Memory B cell (primary cell): ENCODE measurements around the gene CST1.
"Not testable (repeated sequence)": the region's sequence is repeated elsewhere in the genome, so short reads cannot be mapped to it uniquely, and the experiment has no call there.

Experiments
- ATAC-seq: fragments of 150-1000 bp; cut with Tn5 transposase; 2 replicates; pipeline ENCODE4 v1.10.0; 2021; ENCODE audit warnings: low read depth, mild to moderate bottlenecking, moderate library complexity
- DNase-seq, 2 donors: peaks; one replicate each; pipeline ENCODE4 v3.0.0; 2022; ENCODE audit warnings: low spot score in 2 of 2
- H3K27ac Mint-ChIP-seq: one replicate; pipeline ENCODE4 v1.8.0; 2022; ENCODE audit warnings: mild to moderate bottlenecking, moderate library complexity, mixed read lengths
- H3K27me3 Mint-ChIP-seq: one replicate; pipeline ENCODE4 v1.8.0; 2022; ENCODE audit warnings: mixed read lengths
- H3K36me3 Mint-ChIP-seq: one replicate; pipeline ENCODE4 v1.8.0; 2022; ENCODE audit warnings: mild to moderate bottlenecking, mixed read lengths
- H3K4me1 Mint-ChIP-seq: one replicate; pipeline ENCODE4 v1.8.0; 2022; ENCODE audit warnings: mixed read lengths
- H3K4me3 Mint-ChIP-seq: one replicate; pipeline ENCODE4 v1.8.0; 2022; ENCODE audit warnings: mild to moderate bottlenecking, moderate library complexity, mixed read lengths
- H3K9me3 Mint-ChIP-seq: one replicate; pipeline ENCODE4 v1.8.0; 2022; ENCODE audit warnings: mixed read lengths

The CST1 gene

DNA sequence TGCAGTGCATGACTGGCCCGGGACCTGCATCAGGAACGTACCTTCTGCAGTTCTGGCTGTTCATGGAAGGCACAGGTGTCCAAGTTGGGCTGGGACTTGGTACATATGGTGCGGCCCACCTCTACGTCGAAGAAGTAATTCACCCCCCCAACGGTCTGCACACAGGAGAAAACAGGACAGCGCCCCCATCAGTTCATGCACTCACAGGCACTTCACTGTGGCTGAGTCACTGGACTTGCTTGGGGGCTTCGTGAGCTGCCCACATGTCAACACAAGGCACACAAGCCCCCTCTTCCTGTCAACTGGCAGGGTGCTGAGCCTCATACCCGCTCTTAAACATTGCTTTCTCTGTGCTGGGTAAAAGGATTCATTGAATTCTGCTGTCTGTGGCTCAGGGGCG, 1.8 kb downstream of the CST1 start:
- H3K36me3 Mint-ChIP-seq, H3K4me3 Mint-ChIP-seq, H3K4me1 Mint-ChIP-seq, H3K27me3 Mint-ChIP-seq, H3K9me3 Mint-ChIP-seq, ATAC-seq, H3K27ac Mint-ChIP-seq, DNase-seq: not testable (repeated sequence)

DNA sequence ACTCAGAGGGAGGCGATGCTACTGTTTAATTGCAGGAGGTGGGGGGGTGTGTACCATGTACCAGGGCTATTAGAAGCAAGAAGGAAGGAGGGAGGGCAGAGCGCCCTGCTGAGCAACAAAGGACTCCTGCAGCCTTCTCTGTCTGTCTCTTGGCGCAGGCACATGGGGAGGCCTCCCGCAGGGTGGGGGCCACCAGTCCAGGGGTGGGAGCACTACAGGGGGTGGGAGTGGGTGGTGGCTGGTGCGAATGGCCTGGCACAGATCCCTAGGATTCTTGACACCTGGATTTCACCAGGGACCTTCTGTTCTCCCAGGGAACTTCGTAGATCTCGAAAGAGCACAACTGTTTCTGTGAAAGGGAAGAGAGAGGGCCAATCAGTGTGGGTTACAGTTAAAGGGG, 3.2 kb downstream of the CST1 start:
- DNase-seq, H3K27ac Mint-ChIP-seq, H3K4me3 Mint-ChIP-seq, ATAC-seq, H3K4me1 Mint-ChIP-seq, H3K36me3 Mint-ChIP-seq, H3K27me3 Mint-ChIP-seq, H3K9me3 Mint-ChIP-seq: not testable (repeated sequence)

DNA sequence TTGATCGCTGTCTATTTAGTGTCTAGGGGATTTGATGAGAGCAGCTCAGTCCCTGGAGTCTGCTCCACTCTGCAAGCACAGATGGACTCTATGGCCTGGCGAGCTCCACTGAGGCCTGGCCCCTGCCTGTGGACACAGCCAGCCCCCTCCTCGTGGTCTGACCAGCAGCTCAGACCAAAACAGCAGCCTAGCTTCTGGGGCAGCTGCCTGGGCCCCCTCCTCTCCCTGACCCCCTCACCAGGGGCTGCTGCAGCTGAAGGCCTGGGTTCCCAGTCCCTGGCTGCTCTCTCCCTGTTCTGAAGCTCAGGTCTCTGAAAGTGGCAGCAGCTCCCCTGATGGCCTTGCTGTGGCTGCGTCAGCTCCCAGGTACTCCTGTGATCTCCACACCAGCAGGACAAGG, 3.6 kb downstream of the CST1 start:
- DNase-seq, H3K36me3 Mint-ChIP-seq, H3K27me3 Mint-ChIP-seq, ATAC-seq, H3K9me3 Mint-ChIP-seq, H3K27ac Mint-ChIP-seq, H3K4me3 Mint-ChIP-seq, H3K4me1 Mint-ChIP-seq: not testable (repeated sequence)

DNA sequence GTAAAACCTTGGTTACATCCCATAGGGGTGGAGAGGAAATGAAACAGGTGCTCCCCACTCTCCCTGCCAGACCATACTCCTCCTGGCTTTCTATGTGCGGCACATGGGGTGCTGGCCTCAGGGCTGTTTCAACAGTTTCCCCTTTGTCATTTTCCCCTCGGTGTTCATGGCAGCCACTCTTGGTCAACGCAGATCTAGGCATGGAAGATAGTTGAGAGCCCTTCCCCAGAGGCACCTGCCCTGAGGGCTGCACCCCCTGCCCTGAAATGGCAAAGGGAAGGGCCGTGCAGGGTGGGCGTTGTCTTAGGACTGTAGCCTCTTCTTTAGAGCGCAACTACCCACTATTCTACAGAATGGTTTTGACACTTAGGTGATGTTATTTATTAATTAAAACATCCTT, 4.4 kb downstream of the CST1 start:
- H3K4me1 Mint-ChIP-seq: no peaks in the 10 kb centered on the region
- DNase-seq: no peak
- no peaks in the 10 kb centered on the region for H3K36me3 Mint-ChIP-seq
- peaks cover 1% of the 10 kb centered on the region for H3K9me3 Mint-ChIP-seq
- no peak overlapping the region for H3K27ac Mint-ChIP-seq
- ATAC-seq: no peak
- no peaks in the 10 kb centered on the region for H3K27me3 Mint-ChIP-seq
- H3K4me3 Mint-ChIP-seq: no peak overlapping the region

DNA sequence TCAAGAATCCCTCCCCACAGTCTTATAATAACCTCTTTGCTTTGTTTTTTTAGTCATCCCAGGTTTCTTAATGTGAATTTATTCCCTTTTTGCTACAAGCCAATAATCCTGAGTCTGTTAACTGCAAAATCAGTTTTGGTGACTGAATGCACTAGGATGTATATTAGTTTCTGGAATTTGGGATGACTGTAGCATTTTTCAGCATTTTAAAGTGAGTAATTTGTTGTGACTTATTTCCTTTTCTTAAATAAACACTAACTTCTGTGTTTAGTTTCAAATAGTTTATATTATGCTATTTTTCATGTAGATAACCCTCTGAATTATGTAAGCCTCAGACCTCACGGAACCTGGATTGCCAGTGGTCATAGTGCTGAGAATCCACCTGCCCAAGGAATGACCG, 5.5 kb downstream of the CST1 start:
- Mint-ChIP-seq H3K36me3 (no peaks in the 10 kb centered on the region), H3K4me3 (no peak overlapping the region)
- no peak for ATAC-seq

DNA sequence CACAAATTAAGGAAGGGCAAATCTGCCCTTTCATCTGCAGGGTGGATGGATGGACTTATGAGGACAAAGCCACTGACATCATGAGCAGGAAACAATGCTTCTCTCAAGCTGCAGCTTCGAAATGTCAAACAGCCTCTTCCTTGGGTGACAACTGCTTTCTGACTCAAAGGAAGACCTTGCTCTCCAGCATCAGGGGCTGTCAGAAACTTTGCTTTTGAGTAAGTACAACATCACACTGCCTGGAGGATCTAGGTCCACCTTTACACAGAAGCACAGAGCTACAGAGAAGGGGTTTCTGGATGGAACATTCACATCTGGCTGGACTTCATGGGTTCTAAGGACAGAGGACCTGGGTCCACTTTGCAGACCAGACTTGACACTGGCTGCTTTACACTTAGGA, 5.9 kb downstream of the CST1 start:
- H3K9me3 Mint-ChIP-seq: peaks cover 4% of the 10 kb centered on the region
- DNase-seq (no peak), ATAC-seq (no peak)
- H3K27ac Mint-ChIP-seq: no peak overlapping the region
- no peaks in the 10 kb centered on the region for H3K27me3 Mint-ChIP-seq
- H3K4me1 Mint-ChIP-seq: no peaks in the 10 kb centered on the region
- H3K4me3 Mint-ChIP-seq: no peak overlapping the region
- no peaks in the 10 kb centered on the region for H3K36me3 Mint-ChIP-seq

More for the DNA sequence above, 5.5 kb downstream of the CST1 start:
- Mint-ChIP-seq H3K27ac (no peak overlapping the region), H3K27me3 (no peaks in the 10 kb centered on the region), H3K4me1 (no peaks in the 10 kb centered on the region), H3K9me3 (peaks cover 3% of the 10 kb centered on the region)
- no peak for DNase-seq

DNA sequence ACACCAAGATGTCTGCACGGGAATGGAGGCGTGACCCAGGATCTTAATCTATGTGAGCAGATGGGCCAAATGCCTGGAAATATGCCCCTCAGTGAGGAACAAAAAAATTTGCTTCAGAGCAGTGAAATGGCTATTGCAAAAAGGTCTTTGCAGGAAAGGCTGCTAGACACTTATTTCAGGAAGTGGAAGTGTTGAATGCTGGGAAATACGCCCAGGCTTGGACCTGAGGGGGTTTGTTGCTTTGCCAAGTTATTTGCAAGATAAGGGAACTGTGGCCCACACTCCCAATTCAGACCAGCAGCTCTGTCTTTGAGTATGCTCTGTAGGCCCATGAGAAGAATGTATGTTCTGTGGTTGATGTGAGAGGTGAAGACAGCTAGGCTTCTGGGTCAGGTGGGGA, 15.3 kb downstream of the CST1 start:
- ATAC-seq, H3K36me3 Mint-ChIP-seq, DNase-seq, H3K9me3 Mint-ChIP-seq, H3K4me1 Mint-ChIP-seq, H3K27ac Mint-ChIP-seq, H3K4me3 Mint-ChIP-seq, H3K27me3 Mint-ChIP-seq: not testable (repeated sequence)

DNA sequence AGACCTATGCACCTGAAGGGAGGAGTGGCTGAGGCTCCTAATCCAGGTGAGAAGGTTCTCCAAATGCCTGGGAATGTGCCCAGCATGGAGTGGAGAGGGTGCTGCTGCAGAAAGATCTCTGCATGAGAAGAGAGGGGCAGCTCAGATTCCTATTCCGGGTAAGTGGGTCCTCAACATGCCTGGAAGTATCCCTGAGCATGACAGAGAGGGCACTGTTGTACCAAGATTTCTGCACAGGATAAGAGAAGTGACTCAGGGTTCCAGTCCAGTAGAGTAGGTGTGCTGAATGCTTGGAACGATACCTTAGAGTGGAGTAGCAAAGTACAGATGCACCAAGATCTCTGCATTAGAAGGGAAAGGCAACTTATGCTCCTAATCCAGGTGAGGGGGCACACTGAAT, 15.8 kb downstream of the CST1 start:
- H3K4me1 Mint-ChIP-seq, H3K27ac Mint-ChIP-seq, DNase-seq, H3K36me3 Mint-ChIP-seq, H3K27me3 Mint-ChIP-seq, H3K9me3 Mint-ChIP-seq, ATAC-seq, H3K4me3 Mint-ChIP-seq: not testable (repeated sequence)

DNA sequence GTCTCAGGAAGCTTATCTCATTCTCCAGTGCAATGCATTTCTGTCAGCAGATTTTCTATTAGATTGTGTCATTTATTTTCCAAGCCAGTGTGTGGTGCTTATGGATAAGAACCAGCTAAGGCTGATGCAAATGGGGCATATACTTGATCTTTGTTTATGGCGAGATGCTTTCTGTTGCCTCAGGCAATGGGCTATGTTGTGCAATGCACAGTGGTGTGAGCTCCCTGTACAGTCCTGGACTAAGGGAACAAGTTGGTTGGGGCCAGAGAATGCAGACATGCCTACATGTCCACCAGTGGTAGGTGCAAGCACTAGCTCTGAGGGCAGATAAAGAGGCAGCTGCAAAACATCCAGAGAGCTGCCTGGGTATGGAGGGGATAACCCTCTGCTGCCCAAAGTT, 16.3 kb downstream of the CST1 start:
- not testable (repeated sequence) for H3K36me3 Mint-ChIP-seq, H3K4me1 Mint-ChIP-seq, H3K27ac Mint-ChIP-seq, ATAC-seq, H3K9me3 Mint-ChIP-seq, H3K27me3 Mint-ChIP-seq, DNase-seq, H3K4me3 Mint-ChIP-seq

DNA sequence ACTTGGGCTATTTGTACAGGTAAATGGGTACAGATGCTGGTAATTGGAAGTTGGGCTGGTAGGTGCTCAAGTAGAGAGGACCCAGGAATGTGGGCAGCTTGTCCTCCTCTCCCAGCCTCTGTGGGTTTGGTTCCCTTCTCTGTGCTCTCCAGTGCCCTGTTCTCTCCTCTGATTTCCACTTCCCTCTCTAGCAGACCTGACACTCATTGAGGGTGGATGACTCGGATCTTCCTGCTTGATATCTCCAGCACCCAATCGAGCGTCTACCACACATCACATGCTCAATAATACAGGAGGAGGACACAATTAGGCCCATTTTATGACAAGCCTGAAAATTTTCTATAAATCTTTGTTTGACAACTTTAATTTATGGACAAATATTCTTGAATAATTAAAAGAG, 23.7 kb downstream of the CST1 start:
- peaks cover 1% of the 10 kb centered on the region for H3K27me3 Mint-ChIP-seq
- ATAC-seq: no peak
- DNase-seq: no peak
- no peak overlapping the region for H3K4me3 Mint-ChIP-seq
- no peak overlapping the region for H3K27ac Mint-ChIP-seq
- no peaks in the 10 kb centered on the region for H3K9me3 Mint-ChIP-seq
- H3K4me1 Mint-ChIP-seq: no peaks in the 10 kb centered on the region
- no peaks in the 10 kb centered on the region for H3K36me3 Mint-ChIP-seq

DNA sequence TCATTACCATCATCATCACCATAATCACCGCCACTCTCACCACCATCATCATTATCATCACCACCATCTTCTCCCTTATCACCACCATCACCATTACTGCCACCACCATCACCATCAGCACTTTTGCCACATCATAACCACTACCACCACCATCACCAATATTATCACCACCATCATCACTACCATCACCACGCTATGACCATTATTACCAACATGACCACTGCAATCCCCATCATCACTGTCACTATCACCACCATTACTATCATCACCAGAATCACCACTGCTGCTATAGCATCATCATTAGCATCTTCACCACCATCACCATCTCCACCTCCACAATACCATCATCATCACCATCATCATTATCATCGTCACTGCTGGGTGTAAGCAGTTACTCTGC, 25.6 kb downstream of the CST1 start:
- H3K4me1 Mint-ChIP-seq: no peaks in the 10 kb centered on the region
- H3K9me3 Mint-ChIP-seq: no peaks in the 10 kb centered on the region
- ATAC-seq: no peak
- no peaks in the 10 kb centered on the region for H3K36me3 Mint-ChIP-seq
- no peak overlapping the region for H3K4me3 Mint-ChIP-seq
- H3K27me3 Mint-ChIP-seq: peaks cover 1% of the 10 kb centered on the region
- DNase-seq: no peak
- H3K27ac Mint-ChIP-seq: no peak overlapping the region

DNA sequence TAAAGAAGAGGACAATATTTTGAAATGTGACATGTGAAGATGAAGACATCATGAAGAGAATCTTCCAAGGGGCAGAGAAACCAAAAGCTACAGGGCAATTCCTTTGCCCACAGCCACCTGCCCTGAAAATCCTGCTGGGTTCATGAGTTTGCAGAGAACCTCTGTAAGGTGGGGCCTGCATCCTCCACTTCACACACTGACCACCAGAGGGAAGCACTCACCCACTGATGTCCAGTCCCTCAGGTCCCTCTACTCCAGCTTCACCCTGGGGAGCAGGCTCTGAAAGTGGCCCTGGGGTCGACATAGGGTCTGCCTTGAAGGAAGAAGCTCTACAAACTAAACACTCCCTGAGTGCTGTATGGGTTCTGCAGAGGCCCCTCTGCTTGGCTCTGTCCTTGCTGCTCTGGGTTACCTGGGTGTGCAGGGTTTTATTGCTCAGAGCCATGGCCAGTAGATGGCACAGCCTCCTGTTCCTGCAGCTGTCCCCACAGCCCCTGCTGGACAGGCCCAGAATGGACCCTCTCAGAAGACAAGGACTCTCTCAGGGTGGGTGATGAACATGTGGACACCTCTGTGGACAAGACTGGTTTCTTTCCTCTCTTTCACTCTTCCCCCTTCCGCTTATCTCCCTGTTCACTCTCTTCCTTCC, 27.0 kb downstream of the CST1 start:
- not testable (repeated sequence) for H3K27me3 Mint-ChIP-seq, H3K9me3 Mint-ChIP-seq, H3K4me1 Mint-ChIP-seq, H3K27ac Mint-ChIP-seq, H3K4me3 Mint-ChIP-seq, DNase-seq, ATAC-seq, H3K36me3 Mint-ChIP-seq

DNA sequence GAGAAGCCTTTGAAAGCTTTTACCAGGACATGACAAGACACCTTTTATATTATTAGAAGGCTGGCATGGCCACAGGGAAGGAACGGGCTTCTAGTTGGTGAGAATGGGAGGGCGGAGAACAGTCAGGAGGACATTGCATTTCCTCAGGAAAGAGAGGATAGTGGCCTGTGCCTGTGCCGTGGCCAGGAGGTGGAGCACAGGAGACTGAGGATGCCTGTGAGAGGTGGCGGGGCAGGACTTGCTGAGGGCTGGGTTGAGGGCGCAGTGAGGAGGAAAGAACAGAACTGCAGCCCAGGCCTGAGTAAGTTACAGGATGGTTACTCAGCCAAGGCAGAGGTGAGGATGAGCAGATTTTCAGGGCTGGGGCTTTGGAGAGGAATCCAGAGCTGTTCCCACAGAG, 27.9 kb downstream of the CST1 start:
- H3K4me3 Mint-ChIP-seq, DNase-seq, H3K27me3 Mint-ChIP-seq, H3K27ac Mint-ChIP-seq, H3K36me3 Mint-ChIP-seq, ATAC-seq, H3K9me3 Mint-ChIP-seq, H3K4me1 Mint-ChIP-seq: not testable (repeated sequence)

DNA sequence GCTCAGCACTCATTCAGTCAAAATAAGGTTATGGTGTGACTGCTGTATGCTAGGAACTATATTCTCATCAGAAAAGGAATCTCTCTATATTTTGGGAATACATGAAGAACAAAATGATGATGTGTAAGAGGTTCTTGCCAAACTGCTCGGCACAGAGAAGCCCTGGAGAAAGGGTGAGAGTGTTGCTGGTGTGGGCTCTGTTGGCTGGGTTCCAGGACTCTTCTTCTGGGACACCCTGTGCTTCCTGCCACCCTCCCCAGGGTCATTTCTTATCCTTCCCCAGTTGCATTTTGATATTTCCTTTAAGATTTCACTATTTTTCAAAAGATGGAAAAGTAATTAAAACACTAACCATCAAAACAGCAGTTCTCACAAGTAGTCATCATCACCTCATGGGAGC, 28.8 kb downstream of the CST1 start:
- Mint-ChIP-seq H3K27me3 (peaks cover 1% of the 10 kb centered on the region), H3K4me3 (no peak overlapping the region), H3K27ac (no peak overlapping the region), H3K4me1 (no peaks in the 10 kb centered on the region), H3K9me3 (no peaks in the 10 kb centered on the region), H3K36me3 (no peaks in the 10 kb centered on the region)
- DNase-seq (no peak), ATAC-seq (no peak)

DNA sequence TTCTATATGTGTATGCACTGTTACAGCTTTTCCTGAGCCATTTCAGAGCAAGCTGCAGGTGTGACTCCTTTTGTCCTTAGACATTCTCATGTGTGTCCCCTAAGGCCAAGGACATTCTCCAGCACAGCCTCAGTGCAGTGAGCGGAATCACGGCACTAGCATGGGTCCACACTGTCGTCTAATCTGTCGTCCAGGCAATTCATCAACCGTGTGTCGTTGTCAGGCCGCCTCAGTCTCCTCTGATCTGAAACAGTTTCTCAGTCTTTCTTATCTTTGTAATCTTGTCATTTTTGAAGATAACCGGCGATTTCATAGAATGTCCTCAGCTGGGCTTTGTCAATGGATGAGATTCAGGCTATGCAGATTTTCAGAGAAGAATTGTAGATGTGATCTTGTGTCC, 31.4 kb downstream of the CST1 start:
- not testable (repeated sequence) for H3K36me3 Mint-ChIP-seq, ATAC-seq, DNase-seq, H3K27ac Mint-ChIP-seq, H3K4me3 Mint-ChIP-seq, H3K27me3 Mint-ChIP-seq, H3K9me3 Mint-ChIP-seq, H3K4me1 Mint-ChIP-seq
